Left ventricle myocardium inferior (tissue), 1 donor: ENCODE results near the gene C1orf198. TPM values are rescaled to one million over a fixed set of nuclear protein-coding genes. Genes with fewer than 3 reads are reported as not detected.

Experiments used
- DNase-seq: peaks from one replicate; pipeline ENCODE4 v3.0.0-alpha.2; 2020
- H3K27ac ChIP-seq: fragments of 200-600 bp; replicated peaks from 2 replicates; pipeline ENCODE4 v1.8.0; 2021
- H3K27me3 ChIP-seq: fragments of 200-600 bp; 2 replicates; pipeline ENCODE4 v1.8.0; 2021; ENCODE audit warnings: low read depth
- H3K36me3 ChIP-seq: fragments of 200-600 bp; 2 replicates; pipeline ENCODE4 v1.8.0; 2021
- H3K4me1 ChIP-seq: fragments of 200-600 bp; 2 replicates; pipeline ENCODE4 v1.8.0; 2021
- H3K4me3 ChIP-seq: fragments of 200-600 bp; 2 replicates; pipeline ENCODE4 v1.8.0; 2021; ENCODE audit warnings: mild to moderate bottlenecking, moderate library complexity
- H3K9me3 ChIP-seq: fragments of 200-600 bp; replicated peaks from 2 replicates; pipeline ENCODE4 v1.8.0; 2021
- intact Hi-C: fragments of 100-400 bp; cut with micrococcal nuclease; formaldehyde crosslinking; loops from one replicate; pipeline ENCODE4 v1.11.0; 2022
- total RNA-seq: library from RNA; stranded (reverse); fragmentation: NEBNext Ultra II Directional; extraction: Animal tissue kit (Norgen Biotek cat#: 25700); gene quantifications from one replicate; pipeline ENCODE4 v1.2.1, GENCODE V29; 2021
- TF ChIP-seq, protein P1 (sequence below): fragments of 200-600 bp; IDR thresholded peaks from 2 replicates; pipeline ENCODE4 v1.8.0; 2021; ENCODE audit warnings: antibody characterized with exemption, mild to moderate bottlenecking, borderline replicate concordance
- donor health status: DM: no; HTN: yes; CAD: no; lungs with severe emphysema.

C1orf198 gene
- total RNA-seq, 1 donor from 2014 or later = 32.7 TPM

DNA sequence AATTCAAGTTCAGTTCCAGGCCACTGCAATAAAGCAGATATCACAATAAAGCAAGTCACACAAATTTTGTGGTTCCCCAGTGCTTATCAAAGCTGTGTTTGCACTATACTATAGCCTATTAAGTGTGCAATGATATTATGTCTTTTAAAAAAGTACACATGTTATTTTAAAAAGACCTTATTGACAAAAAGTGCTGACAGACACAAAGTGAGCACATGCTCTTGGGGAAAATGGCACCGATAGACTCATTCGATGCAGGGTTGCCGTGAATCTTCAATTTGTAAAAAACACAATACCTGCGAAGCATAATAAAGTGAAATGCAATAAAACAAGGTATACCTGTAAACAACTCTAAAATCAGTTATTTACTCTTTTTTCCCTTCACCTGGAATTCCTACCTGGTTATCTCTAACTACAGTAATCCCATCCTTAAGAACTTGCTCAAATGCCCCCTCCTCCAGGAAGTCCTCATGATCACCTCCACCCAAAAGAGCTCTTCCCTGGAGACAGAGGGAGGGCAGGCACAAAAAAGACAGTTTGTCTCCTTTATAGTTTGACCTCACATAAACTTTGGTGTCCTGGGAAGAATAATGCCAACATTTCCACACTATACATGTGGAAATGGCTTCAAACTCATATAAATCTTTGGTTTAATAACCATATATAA is 9.7 kb upstream of the C1orf198 start:
- H3K27me3 ChIP-seq = peaks cover 15% of the 10 kb centered on the region
- no peak overlapping the region for H3K27ac ChIP-seq
- peaks cover 8% of the 10 kb centered on the region for H3K4me1 ChIP-seq
- TF ChIP-seq, protein P1, sequence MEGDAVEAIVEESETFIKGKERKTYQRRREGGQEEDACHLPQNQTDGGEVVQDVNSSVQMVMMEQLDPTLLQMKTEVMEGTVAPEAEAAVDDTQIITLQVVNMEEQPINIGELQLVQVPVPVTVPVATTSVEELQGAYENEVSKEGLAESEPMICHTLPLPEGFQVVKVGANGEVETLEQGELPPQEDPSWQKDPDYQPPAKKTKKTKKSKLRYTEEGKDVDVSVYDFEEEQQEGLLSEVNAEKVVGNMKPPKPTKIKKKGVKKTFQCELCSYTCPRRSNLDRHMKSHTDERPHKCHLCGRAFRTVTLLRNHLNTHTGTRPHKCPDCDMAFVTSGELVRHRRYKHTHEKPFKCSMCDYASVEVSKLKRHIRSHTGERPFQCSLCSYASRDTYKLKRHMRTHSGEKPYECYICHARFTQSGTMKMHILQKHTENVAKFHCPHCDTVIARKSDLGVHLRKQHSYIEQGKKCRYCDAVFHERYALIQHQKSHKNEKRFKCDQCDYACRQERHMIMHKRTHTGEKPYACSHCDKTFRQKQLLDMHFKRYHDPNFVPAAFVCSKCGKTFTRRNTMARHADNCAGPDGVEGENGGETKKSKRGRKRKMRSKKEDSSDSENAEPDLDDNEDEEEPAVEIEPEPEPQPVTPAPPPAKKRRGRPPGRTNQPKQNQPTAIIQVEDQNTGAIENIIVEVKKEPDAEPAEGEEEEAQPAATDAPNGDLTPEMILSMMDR = no peak
- intact Hi-C loops = no loop called here
- DNase-seq = no peak
- H3K36me3 ChIP-seq = no peaks in the 10 kb centered on the region
- H3K4me3 ChIP-seq = no peak overlapping the region
- H3K9me3 ChIP-seq = no peaks in the 10 kb centered on the region

- intact Hi-C loops = no loop called here
- no peak overlapping the region for H3K4me3 ChIP-seq
Measured at GRCh38 chr1:230877146-230877923, 9.0 kb upstream of the C1orf198 start.

DNA sequence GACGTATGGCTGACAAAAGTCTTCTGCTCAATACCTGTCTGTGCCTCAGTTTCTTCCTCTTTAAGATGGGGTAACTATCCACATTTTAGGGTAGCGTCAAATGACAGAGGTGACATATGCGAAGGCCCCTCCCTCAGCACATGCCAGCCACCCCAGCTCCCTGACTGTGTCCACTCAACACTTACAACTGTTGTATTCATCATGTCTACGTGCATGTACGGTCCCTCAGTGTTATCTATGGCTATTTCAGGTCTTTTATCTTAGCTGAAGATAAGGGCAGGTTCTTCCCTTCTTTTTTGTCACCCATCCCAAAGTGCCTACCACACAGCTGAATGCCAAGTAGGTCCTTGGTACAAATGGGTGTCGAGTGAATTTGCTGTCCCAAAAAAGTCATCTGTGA is 8.3 kb upstream of the C1orf198 start:
- intact Hi-C loops = no loop called here
- DNase-seq = no peak
- H3K4me1 ChIP-seq = peaks cover 8% of the 10 kb centered on the region
- H3K9me3 ChIP-seq = no peaks in the 10 kb centered on the region
- peaks cover 12% of the 10 kb centered on the region for H3K27me3 ChIP-seq
- no peaks in the 10 kb centered on the region for H3K36me3 ChIP-seq
- TF ChIP-seq, protein P1 = no peak
- no peak overlapping the region for H3K4me3 ChIP-seq
- H3K27ac ChIP-seq = no peak overlapping the region

More at GRCh38 chr1:230877146-230877923, 9.0 kb upstream of the C1orf198 start:
- H3K36me3 ChIP-seq = no peaks in the 10 kb centered on the region
- DNase-seq = no peak
- no peak overlapping the region for H3K27ac ChIP-seq
- peaks cover 12% of the 10 kb centered on the region for H3K27me3 ChIP-seq
- TF ChIP-seq, protein P1 = no peak
- H3K9me3 ChIP-seq = no peaks in the 10 kb centered on the region
- peaks cover 8% of the 10 kb centered on the region for H3K4me1 ChIP-seq

GRCh38 chr1:230875370-230875769 is 7.0 kb upstream of the C1orf198 start:
- no peak overlapping the region for H3K4me3 ChIP-seq
- no peaks in the 10 kb centered on the region for H3K36me3 ChIP-seq
- TF ChIP-seq, protein P1 = no peak
- DNase-seq = no peak
- H3K27ac ChIP-seq = no peak overlapping the region
- peaks cover 12% of the 10 kb centered on the region for H3K4me1 ChIP-seq
- no peaks in the 10 kb centered on the region for H3K9me3 ChIP-seq
- intact Hi-C loops = no loop called here
- peaks cover 4% of the 10 kb centered on the region for H3K27me3 ChIP-seq

- TF ChIP-seq, protein P1 = no peak
- Histone ChIP-seq H3K27ac (no peak overlapping the region), H3K27me3 (no peaks in the 10 kb centered on the region), H3K36me3 (no peaks in the 10 kb centered on the region), H3K9me3 (no peaks in the 10 kb centered on the region), H3K4me3 (no peak overlapping the region), H3K4me1 (peaks cover 44% of the 10 kb centered on the region)
- intact Hi-C loops = no loop called here
- no peak for DNase-seq
Measured at GRCh38 chr1:230870916-230871315, 2.6 kb upstream of the C1orf198 start.
